ENCODE measurements around the gene ADAT3.

- TF ChIP-seq CTCF (conservative IDR thresholded peaks at IDR 0.05; ENCODE audit: low read length), result no peak
- TF ChIP-seq EZH2phosphoT487 (IDR thresholded peaks at IDR 0.05; ENCODE audit: borderline replicate concordance, low read depth, low read length), result no peak
Measured at GRCh38 chr19:1860821-1861598, 44.2 kb upstream of the ADAT3 start.

Data from OCI-LY7 (cell line).